OCI-M2 (cell line): ENCODE results near the gene SLC43A3.
A peak's percentile ranks its signal among the peaks of the same experiment; 100 is the strongest.

Experiments
- DNase-seq: peaks from one replicate; lab custom pipeline; 2025; ENCODE audit not compliant: unreplicated experiment; lab: John Stamatoyannopoulos, UW

Gene SLC43A3

GRCh38 chr11:57430952-57431351 lies 4.0 kb upstream of the SLC43A3 start:
- DNase-seq, result no peak

GRCh38 chr11:57429946-57430345 lies 3.0 kb upstream of the SLC43A3 start:
- DNase-seq, result no peak

- no peak for DNase-seq
These were observed 1.7 kb upstream of the SLC43A3 start for GRCh38 chr11:57428643-57429042.

GRCh38 chr11:57427727-57428082 lies 784 bp upstream of the SLC43A3 start:
- DNase-seq, result no peak

GRCh38 chr11:57426439-57426928 lies 437 bp downstream of the SLC43A3 start:
- DNase-seq, result no peak

- DNase-seq, result no peak
These were observed 1.1 kb downstream of the SLC43A3 start for GRCh38 chr11:57425565-57426438.

- peak; percentile 66 for DNase-seq
These were observed 1.9 kb downstream of the SLC43A3 start for GRCh38 chr11:57424792-57425564.

- DNase-seq, result no peak
These were observed 2.7 kb downstream of the SLC43A3 start for GRCh38 chr11:57424137-57424791.

GRCh38 chr11:57422669-57423068 lies 4.3 kb downstream of the SLC43A3 start:
- DNase-seq, result no peak

- no peak for DNase-seq
These were observed 5.1 kb downstream of the SLC43A3 start for GRCh38 chr11:57421805-57422204.

- no peak for DNase-seq
These were observed 5.9 kb downstream of the SLC43A3 start for GRCh38 chr11:57421066-57421465.

- no peak for DNase-seq
These were observed 7.8 kb downstream of the SLC43A3 start for GRCh38 chr11:57419146-57419545.

GRCh38 chr11:57418131-57418530 lies 8.8 kb downstream of the SLC43A3 start:
- DNase-seq, result no peak

- DNase-seq, result no peak
These were observed 9.9 kb downstream of the SLC43A3 start for GRCh38 chr11:57417056-57417455.

GRCh38 chr11:57416436-57416835 lies 10.5 kb downstream of the SLC43A3 start:
- no peak for DNase-seq

- DNase-seq, result no peak
These were observed 12.2 kb downstream of the SLC43A3 start for GRCh38 chr11:57414612-57415212.

GRCh38 chr11:57413681-57414080 lies 13.2 kb downstream of the SLC43A3 start:
- no peak for DNase-seq

- DNase-seq, result no peak
These were observed 16.6 kb downstream of the SLC43A3 start for GRCh38 chr11:57410287-57410686.

- DNase-seq, result no peak
These were observed 17.4 kb downstream of the SLC43A3 start for GRCh38 chr11:57409321-57410100.

GRCh38 chr11:57408771-57409170 lies 18.1 kb downstream of the SLC43A3 start:
- DNase-seq, result no peak
